Left renal pelvis (tissue), 4 donors: Measurements from ENCODE around the gene HERPUD1. TPM values are rescaled to one million over a fixed set of nuclear protein-coding genes. Genes with fewer than 3 reads are reported as not detected.
"Not testable (repeated sequence)": the region's sequence is repeated elsewhere in the genome, so short reads cannot be mapped to it uniquely, and the experiment has no call there.

Source experiments
- DNase-seq, 4 donors: peaks; one replicate each; pipeline ENCODE4 v3.0.0-alpha.2; 2013; ENCODE audit warnings: low read depth in 4 of 4, low spot score in 3 of 4
- polyA plus RNA-seq, 4 donors: library from polyadenylated mRNA; unstranded; fragments of 120-200 nt; gene quantifications; one replicate each; pipeline ENCODE4 v1.2.1, GENCODE V29; 2013; ENCODE audit not compliant: insufficient read length in 4 of 4

HERPUD1 gene
- polyA plus RNA-seq, 4 donors, result 120 to 241 (median 132) TPM

DNA sequence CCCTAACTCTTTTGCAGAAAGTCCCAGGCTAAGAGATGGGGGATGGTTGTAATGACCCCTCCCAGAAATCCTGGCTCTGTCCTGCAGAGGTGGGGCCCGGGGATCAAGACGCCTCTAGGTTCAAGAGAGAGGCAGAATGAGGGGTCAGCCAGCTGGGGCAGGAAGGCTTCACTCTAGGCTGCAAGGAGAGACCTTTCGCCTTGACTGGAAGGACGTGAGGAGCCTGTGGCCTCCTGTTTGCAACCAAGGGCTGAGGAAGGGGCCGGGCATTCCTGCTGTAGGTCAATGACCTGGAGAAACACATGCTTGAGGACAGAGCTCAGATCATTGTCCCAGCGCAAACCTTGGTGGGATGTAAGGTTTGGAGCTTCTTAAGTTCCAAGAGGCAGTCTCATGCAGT is 21.1 kb downstream of the HERPUD1 start:
- DNase-seq, result no peak

DNA sequence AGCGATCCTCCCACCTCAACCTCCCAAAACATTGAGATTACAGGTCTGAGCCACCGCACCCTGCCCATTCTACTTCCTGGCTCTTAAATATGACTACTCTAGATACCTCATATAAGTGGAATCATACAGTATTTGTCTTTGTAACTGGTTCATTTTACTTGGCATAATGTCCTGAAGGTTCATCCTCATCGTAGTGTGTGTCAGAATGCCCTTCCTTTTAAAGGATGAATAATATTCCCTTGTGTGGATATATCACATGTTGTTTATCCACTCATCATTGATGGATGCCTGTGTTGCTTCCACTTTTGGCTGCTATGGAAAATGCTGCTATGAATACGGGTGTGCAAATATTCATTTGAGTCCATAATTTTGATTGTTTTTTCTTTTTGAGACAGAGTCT is 24.1 kb downstream of the HERPUD1 start:
- DNase-seq, result no peak

DNA sequence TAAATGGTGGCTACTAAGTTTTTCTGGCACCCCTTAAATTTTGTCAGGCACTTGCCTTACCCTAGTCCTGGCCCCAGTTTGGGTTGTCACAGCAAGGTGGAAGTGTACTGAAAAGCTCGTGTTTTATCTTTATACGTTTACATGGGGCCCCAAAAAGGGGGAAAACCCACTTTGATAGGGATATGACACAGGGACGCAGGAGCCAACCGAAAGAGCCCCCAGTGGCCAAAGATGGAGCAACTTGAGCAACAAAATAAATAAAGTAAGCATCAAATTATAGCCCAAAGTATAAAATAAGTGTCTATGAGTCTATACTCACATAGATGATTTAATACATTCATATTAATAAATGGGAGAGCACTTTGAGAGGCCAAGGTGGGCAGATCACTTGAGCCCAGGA is 24.8 kb downstream of the HERPUD1 start:
- DNase-seq, result no peak

DNA sequence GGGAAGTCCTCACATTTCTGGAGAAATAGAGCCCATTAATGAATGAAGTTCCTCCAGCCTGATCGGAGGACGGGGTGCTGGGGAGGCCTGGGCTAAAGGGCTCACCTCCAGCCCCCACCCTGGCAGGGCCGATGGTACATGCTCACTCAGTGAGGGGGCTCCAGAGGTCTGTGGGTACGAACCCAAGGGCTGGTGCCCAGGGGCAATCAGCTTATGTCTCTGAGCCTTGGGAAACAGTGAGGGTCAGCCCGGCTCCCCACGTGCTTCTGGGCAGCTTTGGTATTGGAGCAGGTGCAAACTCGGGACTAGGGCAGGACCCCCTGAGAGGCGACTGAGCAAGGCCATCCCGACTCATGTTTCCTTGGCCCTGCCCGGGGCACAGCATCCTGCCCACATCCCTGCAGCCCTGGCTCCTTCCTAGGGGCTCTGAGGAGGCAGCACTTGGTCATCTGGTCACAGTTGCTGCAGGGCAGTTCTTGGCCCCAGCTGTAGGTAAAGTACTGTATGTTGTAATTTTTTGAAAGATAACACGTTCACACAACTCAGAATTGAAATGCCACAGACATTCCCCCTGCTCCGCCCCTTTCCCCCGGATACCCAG is 28.8 kb downstream of the HERPUD1 start:
- no peak for DNase-seq

DNA sequence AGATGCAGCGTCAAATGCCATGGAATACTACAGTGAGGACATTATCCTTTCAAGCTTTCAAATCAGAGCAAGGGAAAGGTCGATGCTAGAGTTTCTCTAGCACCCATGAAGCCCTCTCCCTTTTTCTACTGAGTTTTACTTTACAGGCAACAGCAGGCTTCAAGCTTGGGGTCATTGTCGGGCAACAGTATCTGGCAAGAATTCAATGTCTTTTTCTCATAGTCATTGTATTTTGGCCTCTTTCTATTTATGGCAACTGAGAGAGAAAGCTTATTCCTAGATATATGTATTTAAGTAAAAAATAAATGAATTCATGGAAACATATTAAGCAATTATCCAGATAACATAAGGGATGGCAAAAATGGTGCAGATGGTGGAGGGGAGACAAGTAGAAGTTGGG is 29.4 kb downstream of the HERPUD1 start:
- DNase-seq, result no peak

DNA sequence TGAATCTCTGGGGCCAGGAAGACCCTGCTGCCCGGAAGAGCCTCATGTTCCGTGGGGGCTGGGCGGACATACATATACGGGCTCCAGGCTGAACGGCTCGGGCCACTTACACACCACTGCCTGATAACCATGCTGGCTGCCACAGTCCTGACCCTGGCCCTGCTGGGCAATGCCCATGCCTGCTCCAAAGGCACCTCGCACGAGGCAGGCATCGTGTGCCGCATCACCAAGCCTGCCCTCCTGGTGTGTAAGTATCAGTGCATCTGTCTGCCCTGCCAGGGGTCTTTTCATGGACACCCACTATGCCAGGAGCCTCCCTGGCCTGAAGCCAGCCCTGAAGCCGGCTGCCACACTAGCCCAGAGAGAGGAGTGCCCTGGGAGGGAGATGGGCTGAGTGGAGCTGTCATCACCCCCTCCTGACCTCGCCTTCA is 29.9 kb downstream of the HERPUD1 start, which contains the start of gene CETP:
Gene CETP, plus strand, starts transcription at position 100 of the 431 bp plus-strand sequence. Its CDS starts 30 bp downstream, at position 130.
- no peak for DNase-seq

DNA sequence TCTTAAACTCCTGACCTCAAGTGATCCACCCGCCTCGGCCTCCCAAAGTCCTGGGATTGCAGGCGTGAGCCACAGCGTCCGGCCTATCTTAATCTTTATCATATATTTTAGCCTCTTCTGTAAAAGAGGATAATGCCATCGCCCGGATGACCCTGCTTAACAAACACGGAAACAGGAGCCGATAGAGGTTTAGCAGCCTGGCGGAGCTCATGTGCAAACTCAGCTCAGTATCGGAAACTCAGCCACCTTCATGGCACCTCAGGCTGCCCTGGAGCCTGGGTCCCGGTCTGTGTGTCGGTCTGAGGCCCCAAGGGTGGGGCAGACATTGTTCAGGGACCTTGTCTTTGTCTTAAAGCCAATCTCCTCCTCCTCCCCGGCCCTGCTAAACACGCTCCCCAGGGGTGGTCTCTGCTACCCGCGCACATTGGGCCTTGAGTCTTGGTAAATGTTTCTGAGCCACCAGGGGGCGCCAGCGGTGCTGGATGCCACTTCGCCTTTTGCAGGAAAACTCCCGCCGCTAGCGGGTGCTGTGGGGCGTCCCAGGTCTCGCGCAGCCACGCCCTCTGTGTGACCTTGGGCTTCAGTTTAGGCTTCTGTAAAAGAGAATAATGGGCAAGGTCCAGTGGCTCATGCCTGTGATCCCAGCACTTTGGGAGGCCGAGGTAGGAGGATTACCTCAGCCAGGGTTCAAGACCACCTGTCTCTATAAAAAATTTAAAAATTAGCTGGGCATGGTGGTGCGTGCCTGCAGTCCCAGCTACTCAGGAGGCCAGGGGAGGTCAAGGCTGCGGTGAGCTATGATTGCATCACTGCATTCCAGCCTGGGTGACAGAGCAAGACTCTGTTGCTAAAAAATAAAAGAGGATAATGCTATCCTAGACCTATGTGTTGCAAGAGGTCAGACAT is 32.6 kb downstream of the HERPUD1 start:
- peak in 3 of 4 donors; percentile 26 to 55 (median 51) for DNase-seq

DNA sequence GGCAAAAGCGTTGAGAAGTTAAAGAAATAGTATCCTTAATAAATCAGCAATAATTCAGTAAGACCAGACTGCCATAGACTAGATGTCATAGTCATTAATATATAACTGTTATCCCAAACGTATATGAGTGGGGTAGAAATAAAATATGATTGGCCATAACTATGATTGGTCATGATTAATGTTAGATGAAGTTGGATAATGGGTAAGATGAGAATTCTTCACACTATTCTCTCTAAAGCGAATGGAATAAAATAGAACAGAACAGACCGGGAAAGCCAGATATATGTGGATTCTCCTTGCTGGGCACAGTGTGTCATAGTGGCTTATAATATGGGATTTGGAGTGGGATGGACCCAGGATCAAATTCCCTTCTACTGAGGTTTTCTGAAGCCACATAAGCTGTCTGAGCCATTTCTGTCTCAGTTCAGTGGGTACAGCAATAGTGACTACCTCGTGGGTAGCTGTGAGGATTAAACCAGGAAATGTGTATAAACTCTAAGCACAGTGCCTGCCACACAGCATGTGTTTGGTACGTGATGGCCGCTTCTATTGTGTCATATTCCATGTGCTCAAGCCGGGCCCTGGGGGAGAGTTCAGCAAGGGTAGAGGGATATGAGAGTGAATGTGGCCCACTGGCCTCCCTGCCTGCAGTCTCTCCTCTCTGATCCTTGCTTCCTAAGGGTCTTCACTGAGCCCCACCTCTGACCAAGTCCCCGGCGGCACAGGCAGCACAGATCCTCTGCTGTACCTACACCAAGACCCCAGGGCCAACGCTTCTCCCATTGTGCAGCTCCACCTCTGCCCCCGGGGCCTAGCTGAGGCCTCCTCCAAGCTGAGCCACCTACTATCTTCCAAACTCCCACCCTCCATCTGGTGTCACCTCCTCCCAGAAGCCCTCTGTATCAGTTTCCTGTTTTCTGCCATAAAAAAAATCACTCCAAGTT is 33.5 kb downstream of the HERPUD1 start:
- no peak for DNase-seq

DNA sequence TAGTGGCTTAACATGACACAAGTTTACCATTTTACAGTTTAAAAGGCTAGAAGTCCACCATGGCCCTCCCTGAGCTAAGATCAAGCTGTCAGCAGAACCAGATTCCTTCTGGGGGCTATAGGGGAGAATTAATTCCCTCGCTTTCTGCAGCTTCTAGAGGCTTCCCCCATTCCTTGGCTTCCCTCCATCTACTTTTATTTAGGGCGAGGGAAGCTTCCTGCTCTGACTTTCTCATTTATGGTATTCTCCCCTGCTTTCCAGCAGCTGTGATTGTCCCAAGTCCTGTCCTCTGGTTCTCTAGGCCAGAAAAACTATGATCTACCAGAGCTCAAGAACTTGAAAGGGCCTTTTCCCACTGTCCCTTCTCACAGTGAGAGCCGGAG is 34.1 kb downstream of the HERPUD1 start:
- peak in 2 of 4 donors; percentile 37 to 49 for DNase-seq

DNA sequence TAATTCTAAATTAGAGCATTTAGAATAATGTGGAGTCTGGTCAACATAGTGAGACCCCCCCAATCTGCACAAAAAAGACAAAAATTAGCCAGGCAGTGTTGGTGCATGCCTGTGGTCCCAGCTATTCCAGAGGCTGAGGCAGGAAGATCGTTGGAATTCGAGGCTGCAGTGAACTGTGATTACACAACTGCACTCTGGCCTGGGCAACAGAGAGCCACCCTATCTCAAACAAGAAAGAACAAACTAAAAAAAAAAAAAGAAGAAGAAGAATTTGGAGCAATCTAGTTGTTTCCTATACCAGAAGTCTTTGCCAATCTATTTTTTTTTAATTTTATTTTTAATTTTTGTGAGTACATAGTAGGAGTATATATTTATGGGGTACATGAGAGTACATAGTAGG is 35.8 kb downstream of the HERPUD1 start:
- DNase-seq, result no peak

DNA sequence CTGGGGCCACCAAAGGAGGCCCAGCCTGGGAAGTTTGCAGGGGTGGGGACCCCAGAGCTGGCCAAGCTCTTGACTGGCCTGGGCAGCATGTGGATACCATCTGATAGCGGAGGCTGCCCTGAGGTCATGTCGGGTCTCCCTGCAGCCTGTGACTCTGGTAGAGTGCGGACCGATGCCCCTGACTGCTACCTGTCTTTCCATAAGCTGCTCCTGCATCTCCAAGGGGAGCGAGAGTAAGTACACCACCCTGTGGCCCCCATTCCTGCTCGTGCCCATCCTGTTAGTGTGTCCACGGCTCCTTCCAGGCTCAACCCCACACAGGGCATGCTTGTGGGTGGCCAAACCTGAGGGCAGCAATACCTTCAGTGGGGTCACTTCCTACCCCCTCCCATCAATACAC is 37.8 kb downstream of the HERPUD1 start:
- DNase-seq, result no peak

DNA sequence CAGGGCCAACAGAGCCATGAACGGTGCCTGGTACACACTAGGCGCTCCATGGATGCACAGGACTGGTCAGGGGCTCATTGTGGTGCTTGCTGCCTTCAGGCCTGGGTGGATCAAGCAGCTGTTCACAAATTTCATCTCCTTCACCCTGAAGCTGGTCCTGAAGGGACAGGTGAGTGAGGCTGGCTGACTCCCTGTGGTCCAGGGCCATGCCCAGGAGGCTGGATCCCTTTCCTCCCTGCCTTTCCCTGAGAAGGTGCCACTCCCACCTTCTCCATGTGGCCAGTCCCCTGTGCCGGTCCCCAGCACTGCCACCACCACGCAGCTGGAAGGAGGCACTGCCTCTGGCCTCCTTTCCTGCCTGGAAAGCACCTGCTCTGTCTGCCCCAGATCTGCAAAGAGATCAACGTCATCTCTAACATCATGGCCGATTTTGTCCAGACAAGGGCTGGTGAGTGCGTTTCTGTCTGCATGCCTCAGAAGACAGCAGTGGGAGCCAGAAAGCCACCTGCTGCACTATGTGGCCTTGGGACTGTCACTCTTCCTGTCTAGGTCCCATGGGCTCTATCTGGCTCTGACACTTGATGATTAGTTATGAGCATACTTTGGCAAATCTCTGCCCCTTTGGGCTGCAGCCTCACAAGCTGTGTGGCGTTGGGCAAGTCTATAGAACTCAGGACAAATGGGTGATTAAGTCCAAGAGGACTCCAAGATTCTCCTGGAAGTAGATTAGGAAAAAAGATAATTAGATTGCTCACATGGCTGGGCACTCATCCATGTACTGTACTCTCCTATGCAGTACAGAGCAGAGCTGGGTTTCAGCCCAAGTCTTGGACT is 39.2 kb downstream of the HERPUD1 start:
- no peak for DNase-seq

DNA sequence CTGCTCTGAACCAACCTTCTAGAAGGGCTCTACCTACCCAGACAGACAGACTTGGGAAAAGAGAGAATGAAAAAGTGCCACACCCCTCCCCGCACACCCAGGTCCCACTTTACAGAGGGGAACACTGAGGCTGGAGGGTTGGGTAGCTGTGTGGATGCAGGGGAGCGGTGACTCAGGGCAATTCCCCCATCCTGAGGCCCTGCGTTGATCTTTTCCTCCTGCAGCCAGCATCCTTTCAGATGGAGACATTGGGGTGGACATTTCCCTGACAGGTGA is 39.8 kb downstream of the HERPUD1 start:
- no peak for DNase-seq

DNA sequence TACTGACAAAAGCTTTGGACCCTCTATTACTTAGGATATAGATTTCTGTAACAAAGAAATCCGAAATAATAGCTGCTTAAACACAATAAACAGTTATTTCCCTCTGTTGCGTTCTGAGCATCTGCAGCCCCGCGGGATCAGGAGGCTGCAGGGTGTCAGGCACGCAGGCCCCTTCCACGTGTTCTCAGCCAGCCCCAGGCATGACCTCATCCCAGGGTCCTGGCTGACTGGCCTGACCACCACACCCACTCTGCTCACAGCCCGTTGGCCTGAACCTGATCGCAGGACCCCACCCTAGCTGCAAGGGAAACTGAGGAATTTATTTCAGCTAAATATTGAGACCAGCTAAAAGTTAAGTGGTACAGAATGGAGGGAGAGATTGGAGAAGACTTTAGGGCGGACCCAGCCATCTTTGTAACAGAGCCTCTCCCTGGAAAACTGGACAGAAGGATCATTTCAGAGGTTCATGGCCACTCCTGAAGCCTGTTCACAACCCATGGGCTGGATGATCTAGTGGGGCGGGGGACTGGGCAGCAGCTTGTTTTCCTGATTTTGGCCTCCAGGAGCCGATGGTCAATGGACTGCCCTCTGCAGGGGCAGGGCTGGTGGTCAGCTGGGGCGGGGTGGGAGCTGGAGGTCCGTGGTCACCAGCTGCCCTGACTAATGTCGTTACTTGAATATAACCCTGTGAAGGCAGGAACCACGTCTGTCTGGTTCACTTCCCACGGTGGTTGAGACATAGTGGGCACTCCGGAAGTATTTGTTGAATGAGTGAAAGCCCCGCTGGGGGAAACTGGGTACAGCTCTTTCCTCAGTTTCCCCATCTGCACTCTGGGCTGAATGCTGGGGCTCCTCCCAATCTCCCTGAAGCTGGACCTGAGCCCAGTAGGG is 40.7 kb downstream of the HERPUD1 start:
- no peak for DNase-seq

DNA sequence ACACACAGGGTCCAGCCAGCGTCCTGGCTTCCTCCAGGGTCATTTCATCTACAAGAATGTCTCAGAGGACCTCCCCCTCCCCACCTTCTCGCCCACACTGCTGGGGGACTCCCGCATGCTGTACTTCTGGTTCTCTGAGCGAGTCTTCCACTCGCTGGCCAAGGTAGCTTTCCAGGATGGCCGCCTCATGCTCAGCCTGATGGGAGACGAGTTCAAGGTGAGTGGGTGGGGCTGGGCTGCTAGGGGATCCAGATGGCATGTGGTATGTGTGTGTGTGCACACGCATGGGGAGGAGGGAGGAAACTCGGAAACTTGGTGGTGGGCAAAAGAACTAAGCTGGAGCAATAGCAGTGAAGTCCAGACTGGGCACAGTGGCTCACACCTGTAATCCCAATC is 41.4 kb downstream of the HERPUD1 start:
- no peak for DNase-seq

DNA sequence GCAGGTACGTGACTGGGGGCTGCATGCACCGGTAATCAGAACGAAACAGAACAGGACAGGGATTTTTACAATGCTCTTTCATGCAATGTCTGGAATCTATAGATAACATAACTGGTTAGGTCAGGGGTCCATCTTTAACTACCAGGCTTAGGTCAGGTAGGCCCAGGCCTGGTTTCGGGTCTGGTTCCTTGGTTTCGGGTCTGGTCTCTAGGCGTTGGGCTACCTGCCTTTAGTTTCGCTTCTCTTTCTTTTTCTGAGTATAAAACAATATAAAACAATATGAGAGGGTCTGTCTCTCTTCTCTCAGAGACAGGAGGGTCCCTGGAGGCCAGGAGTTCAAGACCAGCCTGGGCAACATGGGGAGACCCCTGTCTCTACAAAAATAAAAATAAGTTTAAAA is 42.0 kb downstream of the HERPUD1 start:
- DNase-seq, result not testable (repeated sequence)

DNA sequence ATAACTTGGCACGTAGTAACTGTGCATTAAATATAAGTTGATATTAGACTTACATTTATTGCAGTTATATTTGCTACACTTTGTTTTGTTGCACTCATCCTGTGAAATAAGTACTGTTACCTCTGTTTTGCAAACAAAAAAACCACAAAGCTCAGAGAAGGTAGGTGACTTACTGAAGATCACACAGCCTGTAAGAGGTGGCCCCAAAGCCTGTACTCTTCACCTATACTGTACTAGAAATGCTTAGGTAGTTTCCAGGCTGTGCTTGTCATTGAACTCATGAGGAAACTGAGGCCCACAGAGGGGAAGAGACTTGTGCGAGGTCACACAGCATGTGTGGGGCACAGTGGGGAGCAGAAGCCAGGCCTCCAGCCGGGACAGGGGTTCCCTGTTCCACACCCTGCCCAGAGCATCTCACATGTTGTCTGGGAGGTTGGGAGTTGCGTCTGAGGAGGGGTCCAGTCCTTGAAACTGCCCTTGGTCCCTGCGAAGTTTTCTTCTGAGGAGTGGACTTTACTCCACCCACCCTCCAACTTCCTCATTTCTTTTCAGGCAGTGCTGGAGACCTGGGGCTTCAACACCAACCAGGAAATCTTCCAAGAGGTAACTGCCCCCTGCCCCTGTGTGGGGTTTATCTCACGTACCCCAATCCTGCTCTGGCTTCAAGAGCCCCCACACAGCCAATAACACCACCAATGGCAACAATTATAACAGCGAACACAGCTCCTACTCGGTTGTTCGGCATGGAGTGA is 42.8 kb downstream of the HERPUD1 start:
- no peak for DNase-seq

DNA sequence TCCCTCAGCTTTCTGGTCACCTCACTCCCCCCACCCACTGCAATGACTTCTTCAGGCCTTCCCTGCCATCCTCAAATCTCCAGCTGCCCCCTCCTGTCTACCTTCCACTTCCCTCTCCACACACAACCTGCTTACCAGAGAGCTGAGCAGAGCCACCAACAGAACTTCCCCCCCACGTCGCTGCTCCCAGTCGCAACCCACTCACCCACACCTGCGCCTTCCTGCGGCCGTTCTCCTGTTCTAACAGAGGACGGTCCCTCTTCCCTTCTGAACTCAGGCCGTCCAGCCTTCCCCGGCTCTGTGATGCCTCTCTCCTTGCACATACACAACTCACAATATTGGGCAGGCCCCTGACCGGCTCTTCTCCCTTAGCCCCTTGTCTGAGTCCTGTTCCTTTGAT is 43.8 kb downstream of the HERPUD1 start:
- DNase-seq, result no peak

DNA sequence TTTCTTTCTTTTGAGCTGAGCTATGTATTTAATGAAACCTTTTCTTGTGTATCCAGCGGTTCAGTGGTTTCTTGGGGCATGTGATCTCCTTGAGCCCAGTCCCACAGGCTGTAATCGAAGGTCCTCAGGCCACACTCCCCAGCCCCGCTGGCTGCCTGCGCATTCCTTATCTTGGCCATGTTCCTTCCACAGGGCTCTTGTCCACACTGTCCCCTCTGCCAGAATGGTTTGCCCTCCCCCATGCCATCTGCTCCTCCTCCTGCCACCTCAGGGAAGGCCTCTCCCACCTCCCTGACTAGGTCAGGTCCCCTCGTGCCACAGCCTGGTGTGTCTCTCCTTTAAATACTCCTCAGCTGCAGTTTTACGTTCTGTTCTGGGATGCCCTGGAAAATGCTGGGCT is 45.3 kb downstream of the HERPUD1 start:
- no peak for DNase-seq
